ENCODE measurements around the gene ESYT3.
A peak's percentile ranks its signal among the peaks of the same experiment; 100 is the strongest.

Gene ESYT3

GRCh38 chr3:138434875-138435772 lies 708 bp downstream of the ESYT3 start:
- Histone ChIP-seq H3K27ac (ENCODE audit: low read depth, low read length) (no peak overlapping the region), H3K9me3 (ENCODE audit: insufficient read depth, low read depth, low read length) (0 out of 2 replicates have a peak, but pooled peaks cover 5% of the 10 kb centered on the region), H3K4me1 (ENCODE audit: insufficient read depth, low read length) (no peaks in the 10 kb centered on the region), H3K27me3 (ENCODE audit: insufficient read depth, low read length) (peaks cover 62% of the 10 kb centered on the region), H3K4me3 (ENCODE audit: low read length) (peak overlapping the region; percentile 55), H3K9ac (ENCODE audit: low read depth, low read length) (peak overlapping the region; percentile 22; the same call in 1 of the 2 replicates), H3K36me3 (ENCODE audit: insufficient read depth, low read length) (no peaks in the 10 kb centered on the region)
- 2% methylated on average over 78 of the region's 78 CpGs for WGBS

- H3K9ac ChIP-seq (ENCODE audit: low read depth, low read length) = no peak overlapping the region
- 0 out of 2 replicates have a peak, but pooled peaks cover 5% of the 10 kb centered on the region for H3K9me3 ChIP-seq (ENCODE audit: insufficient read depth, low read depth, low read length)
- H3K4me3 ChIP-seq (ENCODE audit: low read length) = peak overlapping the region; percentile 55
- no peaks in the 10 kb centered on the region; the same call in 1 of the 2 replicates for H3K4me1 ChIP-seq (ENCODE audit: insufficient read depth, low read length)
- 62% methylated on average over 8 of the region's 8 CpGs for WGBS
- peaks cover 62% of the 10 kb centered on the region for H3K27me3 ChIP-seq (ENCODE audit: insufficient read depth, low read length)
- H3K36me3 ChIP-seq (ENCODE audit: insufficient read depth, low read length) = no peaks in the 10 kb centered on the region
- no peak overlapping the region for H3K27ac ChIP-seq (ENCODE audit: low read depth, low read length)
Observed at GRCh38 chr3:138435840-138436239, 1.4 kb downstream of the ESYT3 start.

DNA sequence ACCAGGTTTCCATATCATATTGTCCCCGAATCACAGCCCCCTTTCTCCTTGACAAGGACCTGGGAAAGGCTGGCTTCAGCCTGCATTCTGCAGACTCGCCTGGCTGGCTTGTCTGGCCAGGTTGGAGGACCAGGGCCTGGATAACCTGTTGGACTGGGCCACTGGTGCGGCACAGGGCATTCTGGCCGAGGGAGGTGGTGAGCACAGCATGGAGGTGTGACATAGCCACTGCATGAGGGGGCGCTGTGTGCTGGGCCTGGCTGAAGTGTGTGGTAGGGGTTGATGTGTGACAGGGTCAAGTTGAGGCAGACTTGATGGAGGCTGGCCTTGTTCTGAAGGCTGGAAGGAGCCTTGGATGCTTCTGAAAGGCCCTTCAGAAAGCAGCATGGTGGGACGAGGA lies 2.9 kb downstream of the ESYT3 start:
- Histone ChIP-seq H3K36me3 (ENCODE audit: insufficient read depth, low read length) (no peaks in the 10 kb centered on the region), H3K4me1 (ENCODE audit: insufficient read depth, low read length) (peaks cover 5% of the 10 kb centered on the region; the same call in 1 of the 2 replicates), H3K4me3 (ENCODE audit: low read length) (no peak overlapping the region), H3K27ac (ENCODE audit: low read depth, low read length) (no peak overlapping the region), H3K27me3 (ENCODE audit: insufficient read depth, low read length) (peaks cover 53% of the 10 kb centered on the region), H3K9ac (ENCODE audit: low read depth, low read length) (no peak overlapping the region), H3K9me3 (ENCODE audit: insufficient read depth, low read depth, low read length) (0 out of 2 replicates have a peak, but pooled peaks cover 5% of the 10 kb centered on the region)
- WGBS = 92% methylated on average over 6 of the region's 6 CpGs

- Histone ChIP-seq H3K4me1 (ENCODE audit: insufficient read depth, low read length) (peaks cover 14% of the 10 kb centered on the region; the same call in 1 of the 2 replicates), H3K36me3 (ENCODE audit: insufficient read depth, low read length) (no peaks in the 10 kb centered on the region), H3K27ac (ENCODE audit: low read depth, low read length) (no peak overlapping the region), H3K4me3 (ENCODE audit: low read length) (no peak overlapping the region), H3K27me3 (ENCODE audit: insufficient read depth, low read length) (peaks cover 37% of the 10 kb centered on the region), H3K9me3 (ENCODE audit: insufficient read depth, low read depth, low read length) (0 out of 2 replicates have a peak, but pooled peaks cover under 1% of the 10 kb centered on the region), H3K9ac (ENCODE audit: low read depth, low read length) (no peak overlapping the region)
- WGBS = 87% methylated on average over 11 of the region's 11 CpGs
Observed at GRCh38 chr3:138438896-138439295, 4.5 kb downstream of the ESYT3 start.

GRCh38 chr3:138439646-138440045 lies 5.2 kb downstream of the ESYT3 start:
- Histone ChIP-seq H3K36me3 (ENCODE audit: insufficient read depth, low read length) (no peaks in the 10 kb centered on the region), H3K4me3 (ENCODE audit: low read length) (no peak overlapping the region), H3K27me3 (ENCODE audit: insufficient read depth, low read length) (peaks cover 30% of the 10 kb centered on the region), H3K27ac (ENCODE audit: low read depth, low read length) (no peak overlapping the region), H3K4me1 (ENCODE audit: insufficient read depth, low read length) (peaks cover 14% of the 10 kb centered on the region; the same call in 1 of the 2 replicates), H3K9me3 (ENCODE audit: insufficient read depth, low read depth, low read length) (no peaks in the 10 kb centered on the region), H3K9ac (ENCODE audit: low read depth, low read length) (no peak overlapping the region)
- WGBS = 70% methylated on average over 4 of the region's 4 CpGs

DNA sequence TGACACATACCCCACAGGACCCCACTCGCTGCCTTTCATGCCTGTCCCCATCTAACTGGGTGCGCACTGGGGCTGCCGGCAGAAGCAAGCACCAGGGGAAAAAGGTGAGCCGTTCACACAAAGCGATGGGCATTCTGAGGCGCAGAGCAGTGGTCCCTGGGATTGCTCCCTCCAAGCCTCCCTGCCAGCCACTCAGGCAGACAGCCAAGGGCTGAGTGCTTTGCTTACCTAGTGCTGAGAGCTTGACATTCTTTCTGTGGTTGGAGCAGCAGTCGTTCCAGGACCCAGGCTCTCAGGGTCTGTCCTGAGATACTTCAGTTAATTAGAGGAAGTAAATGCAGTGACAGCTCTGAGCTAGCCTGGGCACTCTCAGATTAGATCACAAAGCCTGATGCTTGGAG lies 5.7 kb downstream of the ESYT3 start:
- no peak overlapping the region for H3K27ac ChIP-seq (ENCODE audit: low read depth, low read length)
- WGBS = 85% methylated on average over 7 of the region's 7 CpGs
- H3K9me3 ChIP-seq (ENCODE audit: insufficient read depth, low read depth, low read length) = no peaks in the 10 kb centered on the region
- H3K4me1 ChIP-seq (ENCODE audit: insufficient read depth, low read length) = peaks cover 14% of the 10 kb centered on the region; the same call in 1 of the 2 replicates
- no peaks in the 10 kb centered on the region for H3K36me3 ChIP-seq (ENCODE audit: insufficient read depth, low read length)
- H3K4me3 ChIP-seq (ENCODE audit: low read length) = no peak overlapping the region
- no peak overlapping the region for H3K9ac ChIP-seq (ENCODE audit: low read depth, low read length)
- H3K27me3 ChIP-seq (ENCODE audit: insufficient read depth, low read length) = peaks cover 25% of the 10 kb centered on the region

GRCh38 chr3:138440596-138440995 lies 6.2 kb downstream of the ESYT3 start:
- Histone ChIP-seq H3K4me1 (ENCODE audit: insufficient read depth, low read length) (peaks cover 14% of the 10 kb centered on the region; the same call in 1 of the 2 replicates), H3K36me3 (ENCODE audit: insufficient read depth, low read length) (no peaks in the 10 kb centered on the region), H3K27ac (ENCODE audit: low read depth, low read length) (no peak overlapping the region), H3K4me3 (ENCODE audit: low read length) (no peak overlapping the region), H3K9ac (ENCODE audit: low read depth, low read length) (no peak overlapping the region), H3K27me3 (ENCODE audit: insufficient read depth, low read length) (peaks cover 20% of the 10 kb centered on the region), H3K9me3 (ENCODE audit: insufficient read depth, low read depth, low read length) (no peaks in the 10 kb centered on the region)
- WGBS = 89% methylated on average over 3 of the region's 3 CpGs

DNA sequence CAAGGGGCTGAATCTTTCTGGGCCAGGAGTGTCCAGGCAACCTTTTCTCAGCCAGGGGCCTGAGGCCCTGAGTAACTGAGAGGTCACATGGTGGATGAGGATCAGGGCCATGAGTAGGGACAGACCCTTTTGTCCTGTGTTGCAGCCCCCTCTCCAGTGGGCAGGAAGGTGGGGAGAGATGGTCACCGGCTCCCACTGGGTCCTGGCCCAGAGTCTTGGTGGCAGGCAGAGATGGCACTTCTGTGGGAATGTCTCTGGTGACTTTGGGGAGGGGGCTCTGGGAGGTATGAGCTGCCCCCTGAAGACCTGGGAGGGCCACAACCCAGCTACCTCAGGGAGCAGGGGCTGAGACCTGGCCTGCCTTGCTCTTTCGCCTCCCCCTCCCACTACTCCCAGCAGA lies 6.8 kb downstream of the ESYT3 start:
- Histone ChIP-seq H3K4me1 (ENCODE audit: insufficient read depth, low read length) (peaks cover 14% of the 10 kb centered on the region; the same call in 1 of the 2 replicates), H3K9ac (ENCODE audit: low read depth, low read length) (no peak overlapping the region), H3K27ac (ENCODE audit: low read depth, low read length) (no peak overlapping the region), H3K9me3 (ENCODE audit: insufficient read depth, low read depth, low read length) (no peaks in the 10 kb centered on the region), H3K27me3 (ENCODE audit: insufficient read depth, low read length) (peaks cover 14% of the 10 kb centered on the region), H3K36me3 (ENCODE audit: insufficient read depth, low read length) (no peaks in the 10 kb centered on the region), H3K4me3 (ENCODE audit: low read length) (no peak overlapping the region)
- WGBS = 91% methylated on average over 2 of the region's 2 CpGs

GRCh38 chr3:138441742-138442141 lies 7.3 kb downstream of the ESYT3 start:
- 70% methylated on average over 1 of the region's 2 CpGs for WGBS
- H3K36me3 ChIP-seq (ENCODE audit: insufficient read depth, low read length) = no peaks in the 10 kb centered on the region
- no peak overlapping the region for H3K27ac ChIP-seq (ENCODE audit: low read depth, low read length)
- H3K4me1 ChIP-seq (ENCODE audit: insufficient read depth, low read length) = peaks cover 14% of the 10 kb centered on the region; the same call in 1 of the 2 replicates
- H3K9me3 ChIP-seq (ENCODE audit: insufficient read depth, low read depth, low read length) = no peaks in the 10 kb centered on the region
- H3K9ac ChIP-seq (ENCODE audit: low read depth, low read length) = no peak overlapping the region
- peaks cover 9% of the 10 kb centered on the region for H3K27me3 ChIP-seq (ENCODE audit: insufficient read depth, low read length)
- no peak overlapping the region for H3K4me3 ChIP-seq (ENCODE audit: low read length)

DNA sequence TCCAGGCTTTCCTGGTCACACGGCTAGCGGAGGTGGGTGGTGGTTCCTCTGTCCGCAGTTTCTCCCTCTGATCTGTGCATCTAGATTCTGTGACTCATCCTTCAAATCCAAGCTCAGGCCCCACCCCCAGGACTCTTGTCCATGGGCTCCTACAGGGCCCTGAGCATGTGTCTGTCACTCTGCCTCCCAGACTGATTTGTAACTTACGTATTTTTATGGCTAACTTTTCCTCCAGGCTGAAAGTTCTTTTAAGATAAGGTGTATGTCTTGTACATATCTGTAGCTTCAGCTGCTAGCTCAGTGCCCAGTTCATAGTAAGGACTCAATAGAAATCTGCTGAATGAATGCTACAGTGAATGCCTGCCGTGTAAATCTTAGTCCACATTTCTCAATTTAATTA lies 8.0 kb downstream of the ESYT3 start:
- WGBS = 68% methylated on average over 5 of the region's 5 CpGs
- H3K9ac ChIP-seq (ENCODE audit: low read depth, low read length) = no peak overlapping the region

DNA sequence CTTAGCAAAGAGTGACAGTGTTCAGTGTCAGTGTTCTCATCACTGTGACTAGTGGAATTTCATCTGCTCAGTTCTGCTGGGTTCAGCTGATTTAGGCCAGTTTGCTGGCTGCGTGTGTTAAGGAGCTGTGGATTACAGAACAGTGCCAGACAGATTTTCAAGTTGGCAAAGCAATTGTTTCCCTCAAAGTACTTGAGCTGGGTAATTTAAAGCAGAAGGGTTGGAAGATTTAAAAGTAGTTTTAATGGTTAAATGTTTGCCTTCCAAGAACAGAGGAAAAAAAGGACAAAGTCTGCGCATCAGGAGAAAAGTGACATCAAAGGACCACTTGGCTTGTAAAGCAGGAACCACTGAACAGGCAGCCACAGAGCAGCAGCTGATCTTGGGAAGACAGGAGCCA lies 8.7 kb downstream of the ESYT3 start:
- WGBS = 89% methylated on average over 2 of the region's 2 CpGs
- no peaks in the 10 kb centered on the region; the same call in 1 of the 2 replicates for H3K27me3 ChIP-seq (ENCODE audit: insufficient read depth, low read length)
- no peak overlapping the region for H3K4me3 ChIP-seq (ENCODE audit: low read length)
- peaks cover 14% of the 10 kb centered on the region; the same call in 1 of the 2 replicates for H3K4me1 ChIP-seq (ENCODE audit: insufficient read depth, low read length)
- H3K9me3 ChIP-seq (ENCODE audit: insufficient read depth, low read depth, low read length) = no peaks in the 10 kb centered on the region
- no peaks in the 10 kb centered on the region for H3K36me3 ChIP-seq (ENCODE audit: insufficient read depth, low read length)
- no peak overlapping the region for H3K27ac ChIP-seq (ENCODE audit: low read depth, low read length)
- no peak overlapping the region for H3K9ac ChIP-seq (ENCODE audit: low read depth, low read length)

More for the DNA sequence above, 8.0 kb downstream of the ESYT3 start:
- H3K27me3 ChIP-seq (ENCODE audit: insufficient read depth, low read length) = peaks cover 2% of the 10 kb centered on the region; the same call in 1 of the 2 replicates
- no peak overlapping the region for H3K4me3 ChIP-seq (ENCODE audit: low read length)
- H3K36me3 ChIP-seq (ENCODE audit: insufficient read depth, low read length) = no peaks in the 10 kb centered on the region
- peaks cover 14% of the 10 kb centered on the region; the same call in 1 of the 2 replicates for H3K4me1 ChIP-seq (ENCODE audit: insufficient read depth, low read length)
- H3K9me3 ChIP-seq (ENCODE audit: insufficient read depth, low read depth, low read length) = no peaks in the 10 kb centered on the region
- no peak overlapping the region for H3K27ac ChIP-seq (ENCODE audit: low read depth, low read length)

Measured in HUES64 (cell line).